OCI-LY7 (cell line): ENCODE results near the gene MTSS2.

Source experiments
- CTCF ChIP-seq: fragments of 200-600 bp; sonication (generic); conservative IDR thresholded peaks from 2 replicates; pipeline ENCODE4 v1.5.1; 2014; ENCODE audit warnings: mild to moderate bottlenecking, antibody characterized with exemption, low read length, moderate library complexity, mixed read lengths
- EZH2phosphoT487 ChIP-seq: fragments of 200-600 bp; sonication (generic); IDR thresholded peaks from 2 replicates; pipeline ENCODE4 v1.6.1; 2018; ENCODE audit warnings: low read depth, borderline replicate concordance, mild to moderate bottlenecking, mixed run types, antibody characterized with exemption, low read length, moderate library complexity, mixed read lengths

DNA sequence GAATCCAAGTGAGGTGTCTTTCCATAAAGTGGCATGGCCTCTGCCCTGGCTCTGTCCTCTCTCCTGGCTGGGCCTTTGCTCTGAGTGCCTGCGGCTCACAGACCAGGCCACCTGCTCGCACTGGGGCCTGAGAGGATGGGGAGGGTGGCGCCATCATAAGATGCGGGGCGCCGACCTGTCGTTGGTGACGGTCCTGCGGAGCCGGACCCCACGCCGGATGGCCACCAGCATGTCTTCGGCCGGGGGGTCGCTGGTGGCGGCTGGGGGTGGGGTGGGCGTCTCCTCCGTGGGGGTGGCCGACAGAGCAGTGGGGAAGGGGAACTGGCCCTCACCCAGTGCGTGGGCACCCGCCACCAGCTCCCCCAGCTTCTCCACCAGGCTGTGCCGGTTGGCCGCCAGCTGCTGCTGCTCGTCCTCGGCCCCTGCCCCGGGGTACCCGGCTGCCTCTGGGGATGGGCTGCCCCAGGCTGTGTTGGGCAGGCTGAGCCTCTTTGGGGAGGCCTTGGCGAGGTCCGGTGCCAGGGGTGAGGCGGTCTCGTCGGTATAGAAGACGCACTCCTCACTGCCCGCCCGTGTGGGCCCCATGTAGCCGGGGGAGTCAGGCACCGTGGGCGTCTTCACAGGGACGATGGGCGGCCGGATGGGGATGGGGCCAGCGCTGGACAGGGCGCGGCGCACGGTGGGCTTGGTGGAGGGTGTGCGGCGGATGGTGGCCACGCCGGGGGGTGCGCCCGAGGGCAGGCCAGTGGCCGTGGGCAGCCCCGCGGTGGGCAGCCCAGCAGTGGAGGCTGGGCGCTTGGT, 22.1 kb downstream of the MTSS2 start:
- TF ChIP-seq CTCF (no peak), EZH2phosphoT487 (no peak)
